T-helper 1 cell (primary cell): ENCODE measurements around the gene PES1.
"Not testable (repeated sequence)": the region's sequence is repeated elsewhere in the genome, so short reads cannot be mapped to it uniquely, and the experiment has no call there.

Source experiments
- DNase-seq, 5 donors: peaks; one replicate each; pipeline ENCODE4 v3.0.0-alpha.2; 2012 to 2020

Gene PES1

DNA sequence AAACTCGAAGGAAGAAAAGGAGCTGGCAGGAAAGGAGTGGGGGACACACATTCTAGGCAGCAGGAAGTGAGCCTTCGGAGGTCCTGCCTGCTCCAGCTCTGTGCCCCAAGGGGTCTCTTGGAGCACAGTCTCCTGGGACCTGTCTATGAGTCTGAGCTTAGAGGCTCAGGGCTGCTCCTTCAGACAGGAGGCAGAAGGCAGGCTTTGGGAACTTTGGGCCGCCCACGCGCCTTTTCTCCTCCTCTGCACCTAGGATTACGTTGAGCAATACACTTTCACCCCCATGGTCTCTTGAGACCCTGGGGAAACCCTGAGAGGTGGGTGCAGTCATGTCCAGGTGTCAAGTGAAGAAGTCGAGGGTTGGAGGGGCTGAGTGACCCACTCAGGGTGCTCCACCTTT, 16.2 kb upstream of the PES1 start:
- no peak for DNase-seq

DNA sequence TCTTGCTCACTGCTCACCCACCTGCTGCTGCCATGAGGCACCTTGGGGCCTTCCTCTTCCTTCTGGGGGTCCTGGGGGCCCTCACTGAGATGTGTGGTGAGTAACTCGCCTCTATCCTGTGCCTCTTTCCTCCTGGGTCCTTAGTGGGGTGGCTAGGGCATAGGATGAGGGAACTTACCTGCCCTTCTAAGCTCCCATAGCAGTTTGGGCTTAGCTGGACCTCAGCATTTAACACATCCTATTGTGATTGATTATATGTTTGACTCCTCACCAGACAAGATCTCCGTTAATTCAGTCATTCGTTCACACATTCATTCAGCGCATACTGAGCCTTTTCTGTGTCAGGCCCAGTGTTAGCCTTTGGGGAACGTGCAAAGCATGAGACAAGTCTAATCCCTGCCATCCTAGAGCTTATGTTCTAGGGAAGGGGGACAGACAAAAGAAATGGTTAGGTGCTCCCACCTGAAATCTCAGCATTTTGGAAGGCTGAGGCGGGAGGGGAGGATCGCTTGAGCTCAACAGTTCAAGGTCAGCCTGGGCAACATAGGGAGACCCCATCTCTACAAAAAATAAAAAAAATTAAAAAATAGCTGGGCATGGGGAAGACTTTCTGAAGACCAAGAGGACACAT, 15.7 kb upstream of the PES1 start:
- DNase-seq = no peak

DNA sequence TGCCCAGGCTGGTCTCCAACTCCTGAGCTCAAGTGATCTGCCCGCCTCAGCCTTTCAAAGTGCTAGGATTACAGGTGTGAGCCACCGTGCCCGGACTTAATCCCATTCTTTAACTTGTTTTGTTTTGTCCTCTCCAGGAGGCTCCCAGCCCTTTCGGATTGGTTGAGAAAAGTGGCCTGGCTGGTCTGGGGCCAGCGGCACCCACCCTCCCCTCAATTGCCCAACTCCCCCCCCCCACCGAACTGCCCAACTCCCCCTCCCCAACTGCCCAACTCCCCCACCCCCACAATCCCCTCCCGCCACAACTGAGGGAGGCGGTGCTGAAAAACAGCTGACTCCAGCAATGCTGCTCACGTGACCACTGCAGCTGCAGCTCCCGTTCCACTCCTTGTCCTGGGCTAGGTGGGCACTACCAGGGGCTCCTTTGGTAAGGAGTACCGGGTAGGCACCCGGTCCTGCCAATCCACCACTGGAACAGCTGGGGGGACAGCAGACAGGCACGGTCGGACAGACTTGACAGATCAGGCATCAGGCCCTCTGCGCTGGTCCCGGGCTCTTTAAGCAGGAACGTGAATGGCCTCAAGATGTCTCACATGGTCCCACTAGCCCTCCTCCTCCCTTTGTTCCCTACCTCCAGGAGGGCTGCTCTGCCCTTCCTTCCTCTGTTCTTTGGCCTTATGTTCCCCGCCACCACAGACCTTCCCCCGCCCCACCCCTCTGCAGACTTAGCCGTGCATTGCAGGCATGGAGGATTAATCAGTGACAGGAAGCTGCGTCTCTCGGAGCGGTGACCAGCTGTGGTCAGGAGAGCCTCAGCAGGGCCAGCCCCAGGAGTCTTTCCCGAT, 15.0 kb upstream of the PES1 start, which contains the start of gene TCN2:
TSS of gene TCN2 (plus strand) at position 720 of the 845 bp plus-strand sequence. CDS start 158 bp downstream, outside the sequence.
- peak in 2 of 5 donors; percentile 17 to 50 for DNase-seq

DNA sequence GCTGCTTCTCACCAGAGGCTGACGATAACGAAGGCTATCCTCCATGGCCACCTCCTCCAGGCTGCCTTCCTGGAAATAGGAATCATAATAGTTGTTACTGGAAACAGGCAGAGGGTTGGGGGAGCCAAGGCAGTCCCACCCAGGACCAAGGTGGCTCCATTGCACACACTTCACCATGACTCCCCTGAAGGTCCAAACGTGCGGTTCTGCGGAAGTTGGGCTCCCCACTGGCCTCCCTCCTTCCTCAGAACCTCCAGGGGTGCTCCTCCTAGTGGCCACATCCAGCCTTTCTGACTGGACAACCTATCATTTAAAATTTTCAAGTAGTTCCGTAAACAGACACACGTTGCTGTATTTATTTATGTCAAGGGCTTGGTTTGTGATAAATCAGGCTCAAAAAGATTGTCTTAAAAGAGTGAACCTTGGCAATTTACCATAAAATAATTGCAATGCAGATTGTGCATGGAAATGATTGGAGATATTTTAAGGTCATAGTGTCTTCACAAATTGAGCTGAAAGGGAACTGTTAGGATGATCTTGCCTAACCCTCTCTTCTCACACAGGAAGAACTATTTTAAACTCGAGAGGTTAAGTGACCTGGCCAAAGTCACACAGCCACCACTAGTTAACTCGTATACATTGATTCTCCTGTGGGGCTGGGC, 13.9 kb upstream of the PES1 start:
- peak in 3 of 5 donors; percentile 12 to 51 (median 37) for DNase-seq

DNA sequence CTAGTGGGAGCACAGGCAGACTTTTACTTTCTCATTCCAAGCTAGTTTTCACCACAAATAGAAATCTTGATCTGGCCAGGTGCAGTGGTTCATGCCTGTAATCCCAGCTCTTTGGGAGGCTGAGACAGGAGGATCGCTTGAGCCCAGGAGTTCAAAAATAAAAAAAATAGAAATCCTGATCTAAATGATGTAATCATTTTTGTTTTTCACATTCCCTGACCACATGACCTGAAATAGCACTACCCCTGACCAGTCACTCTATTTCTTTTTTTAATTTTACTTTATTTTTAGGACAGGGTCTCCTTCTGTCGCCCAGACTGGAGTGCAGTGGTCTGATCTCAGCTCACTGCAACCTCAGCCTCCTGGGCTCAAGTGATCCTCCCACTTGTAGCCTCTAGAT, 13.0 kb upstream of the PES1 start:
- DNase-seq = no peak

DNA sequence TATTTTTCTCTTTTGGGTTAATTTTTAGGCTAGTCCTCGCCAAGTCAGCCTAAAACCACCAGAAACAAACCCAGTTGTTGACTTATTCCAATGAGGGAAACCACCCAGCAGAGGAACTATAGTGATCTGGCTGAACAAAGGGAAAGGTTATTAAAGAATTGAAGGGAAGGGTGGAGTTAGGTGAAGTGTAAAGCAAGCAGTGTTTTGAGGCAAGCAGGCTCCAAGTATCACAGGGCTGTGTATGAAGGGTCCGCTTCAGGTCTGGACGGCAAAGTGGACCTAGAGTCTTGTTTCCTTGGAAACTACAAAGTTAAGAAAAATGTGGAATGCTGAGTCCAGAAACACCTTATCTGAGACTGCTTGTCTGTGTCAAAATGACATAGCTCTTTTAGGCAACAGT, 12.1 kb upstream of the PES1 start:
- DNase-seq = no peak

DNA sequence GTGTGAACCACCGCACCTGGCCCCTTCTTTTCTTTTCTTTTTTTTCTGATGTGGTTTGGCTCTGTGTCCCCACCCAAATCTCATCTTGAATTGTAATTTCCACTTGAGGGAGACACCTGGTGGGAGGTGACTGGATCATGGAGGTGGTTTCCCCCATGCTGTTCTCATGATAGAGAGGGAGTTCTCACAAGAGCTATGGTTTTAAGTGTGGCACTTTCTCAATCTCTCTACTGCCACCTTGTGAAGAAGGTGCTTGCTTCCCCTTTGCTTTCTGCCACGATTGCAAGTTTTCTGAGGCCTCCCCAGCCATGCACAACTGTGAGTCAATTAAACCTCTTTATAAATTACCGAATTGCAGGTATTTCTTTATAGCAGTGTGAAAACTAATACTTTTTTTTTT, 10.3 kb upstream of the PES1 start:
- peak in 1 of 5 donors; percentile 32 for DNase-seq

DNA sequence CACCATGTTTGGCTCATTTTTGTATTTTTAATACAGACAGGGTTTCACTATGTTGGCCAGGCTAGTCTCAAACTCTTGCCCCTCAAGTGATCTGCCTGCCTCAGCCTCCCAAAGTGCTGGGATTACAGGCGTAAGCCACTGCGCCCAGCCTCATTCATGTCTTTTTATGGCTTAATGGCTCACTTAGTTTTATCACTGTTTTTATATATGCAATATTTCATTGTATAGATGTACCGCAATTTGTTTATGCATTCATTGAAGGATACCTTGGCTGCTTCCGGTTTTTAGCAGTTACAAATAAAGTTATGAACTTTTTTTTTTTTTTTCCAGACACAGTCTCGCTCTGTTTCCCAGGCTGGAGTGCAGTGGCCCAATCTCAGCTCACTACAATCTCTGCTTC, 9.8 kb upstream of the PES1 start:
- no peak for DNase-seq

DNA sequence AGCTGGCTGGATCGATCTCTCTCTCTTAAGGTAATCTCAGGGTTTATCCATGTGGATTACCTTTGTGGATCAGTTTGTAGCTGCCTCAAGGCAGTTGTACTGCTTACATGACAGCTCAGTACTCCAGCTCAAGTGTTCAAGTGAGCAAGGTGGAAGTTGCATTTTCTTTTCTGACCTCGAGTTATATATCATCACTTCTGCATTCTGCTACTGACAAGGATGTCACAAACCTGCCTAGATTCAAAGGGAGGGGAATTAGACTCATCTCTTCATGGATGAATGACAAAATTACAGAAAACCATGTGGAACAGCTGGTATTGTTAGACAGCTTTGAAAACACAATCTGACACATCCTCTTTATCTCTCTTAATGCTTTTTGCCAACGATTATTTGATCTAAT, 9.2 kb upstream of the PES1 start:
- no peak for DNase-seq

DNA sequence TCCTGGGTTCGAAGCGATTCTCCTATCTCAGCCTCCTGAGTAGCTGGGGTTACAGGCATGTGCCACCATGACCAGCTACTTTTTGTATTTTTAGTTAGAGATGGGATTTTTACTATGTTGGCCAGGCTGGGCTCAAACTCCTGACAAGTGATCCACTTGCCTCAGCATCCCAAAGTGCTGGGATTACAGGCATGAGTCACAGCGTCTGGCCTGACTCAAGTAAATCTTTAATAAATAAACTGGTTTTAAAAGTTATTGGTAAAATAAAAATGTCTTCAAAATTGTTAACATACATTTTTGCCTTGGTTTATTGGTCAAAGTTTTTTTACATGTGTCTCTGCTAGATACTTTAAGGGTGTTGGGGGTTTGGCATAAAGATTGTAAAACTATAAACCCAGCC, 7.3 kb upstream of the PES1 start:
- no peak for DNase-seq

DNA sequence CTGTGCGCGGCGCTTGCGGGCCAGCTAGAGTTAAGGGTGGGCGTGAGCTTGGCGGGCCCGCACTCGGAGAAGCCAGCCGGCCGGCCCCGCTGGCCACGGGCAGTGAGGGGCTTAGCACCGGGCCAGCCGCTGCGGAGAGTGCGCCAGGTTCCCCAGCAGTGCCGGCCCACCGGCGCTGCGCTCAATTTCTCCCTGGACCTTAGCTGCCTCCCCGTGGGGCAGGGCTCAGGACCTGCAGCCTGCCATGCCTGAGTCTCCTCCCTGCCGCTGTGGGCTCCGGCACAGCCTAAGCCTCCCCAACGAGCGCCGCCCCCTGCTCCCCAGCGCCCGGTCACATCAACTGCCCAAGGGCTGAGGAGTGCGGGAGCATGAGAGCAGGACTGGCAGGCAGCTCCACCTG, 5.2 kb upstream of the PES1 start:
- no peak for DNase-seq

DNA sequence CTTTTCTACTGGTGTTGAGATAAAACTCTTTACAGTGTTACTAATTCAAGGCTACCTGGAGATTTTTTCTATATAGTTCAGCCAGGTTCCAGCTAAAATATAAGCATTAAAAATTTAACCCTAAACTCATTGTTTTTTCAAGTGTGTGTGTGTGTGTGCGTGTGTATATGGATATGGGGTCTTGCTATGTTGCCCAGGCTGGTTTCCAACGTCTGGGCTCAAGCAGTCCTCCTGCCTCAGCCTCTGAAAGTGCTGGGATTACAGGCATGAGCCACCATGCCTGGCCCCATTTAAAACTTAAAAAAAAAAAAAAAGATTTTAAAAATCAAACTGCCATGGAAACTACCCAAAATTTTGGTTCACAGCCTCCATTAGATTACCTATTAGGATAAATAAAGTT, 4.5 kb upstream of the PES1 start:
- DNase-seq = no peak

DNA sequence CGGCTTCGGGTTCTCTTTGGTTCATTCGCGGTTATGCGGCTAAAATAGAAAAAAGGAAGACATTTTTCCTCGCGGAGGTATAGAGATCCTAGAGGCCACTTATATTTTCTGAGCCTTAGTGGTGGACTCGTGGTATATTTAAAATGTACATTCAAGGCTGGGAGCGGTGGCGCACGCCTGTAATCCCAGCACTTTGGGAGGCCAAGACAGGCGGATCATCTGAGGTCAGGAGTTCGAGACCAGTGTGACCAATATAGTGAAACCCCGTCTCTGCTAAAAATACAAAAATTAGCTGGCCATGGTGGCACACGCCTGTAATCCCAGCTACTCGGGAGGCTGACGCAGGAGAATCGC, 627 bp upstream of the PES1 start:
- not testable (repeated sequence) for DNase-seq

DNA sequence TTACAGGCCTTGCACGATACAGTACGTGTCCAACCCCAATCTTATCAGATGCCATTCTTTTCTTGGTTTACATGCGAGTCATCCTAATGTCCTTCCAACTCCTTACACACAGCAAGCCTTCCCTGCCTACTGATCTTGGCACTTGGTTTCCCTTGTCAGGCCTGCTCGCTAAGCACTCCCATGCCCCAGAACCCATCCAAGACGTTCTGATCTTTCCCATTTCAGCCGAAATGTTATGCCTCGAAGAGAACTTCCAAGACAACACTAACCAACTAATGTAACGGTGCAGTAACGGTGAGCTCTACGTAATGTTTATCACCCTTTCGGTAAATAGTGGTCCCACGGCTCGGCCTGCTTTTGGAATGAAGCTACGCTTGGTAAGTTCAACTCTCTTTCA, 521 bp downstream of the PES1 start:
- no peak for DNase-seq

DNA sequence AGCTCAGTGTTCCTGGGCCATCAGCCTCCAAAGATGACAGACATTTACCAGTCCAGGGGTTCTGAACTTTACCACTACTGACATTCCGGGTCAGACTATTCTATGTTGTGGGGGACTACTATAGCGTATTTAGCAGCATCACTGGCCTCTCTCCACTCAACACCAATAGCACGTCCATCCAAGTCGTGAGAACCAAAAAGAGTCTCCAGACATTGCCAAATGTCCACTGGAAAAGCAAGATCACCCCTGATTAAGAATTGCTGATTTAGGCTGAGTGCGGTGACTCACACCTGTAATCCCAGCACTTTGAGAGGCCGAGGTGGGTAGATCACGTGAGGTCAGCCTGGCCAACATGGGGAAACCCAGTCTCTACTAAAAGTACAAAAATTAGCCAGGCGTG, 5.3 kb downstream of the PES1 start:
- no peak for DNase-seq

DNA sequence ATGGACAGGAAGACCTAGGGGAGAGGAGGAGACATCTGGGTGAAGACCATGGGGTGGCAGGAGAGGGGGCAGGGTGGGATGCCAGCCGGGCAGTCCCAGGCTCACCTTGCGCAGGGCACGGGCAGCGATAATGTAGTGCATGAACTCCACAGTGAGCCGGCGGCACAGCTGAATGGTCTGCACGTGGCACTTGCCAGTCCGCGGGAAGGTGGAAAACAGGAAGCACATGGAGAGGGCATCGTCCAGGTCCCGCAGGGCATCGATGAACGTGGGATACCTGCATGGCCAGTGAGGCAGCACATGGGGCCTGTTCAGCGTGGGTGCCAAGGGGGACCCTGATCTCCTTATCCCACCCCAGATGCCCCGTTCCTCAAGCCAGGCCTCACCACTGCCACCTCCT, 7.3 kb downstream of the PES1 start:
- no peak for DNase-seq

DNA sequence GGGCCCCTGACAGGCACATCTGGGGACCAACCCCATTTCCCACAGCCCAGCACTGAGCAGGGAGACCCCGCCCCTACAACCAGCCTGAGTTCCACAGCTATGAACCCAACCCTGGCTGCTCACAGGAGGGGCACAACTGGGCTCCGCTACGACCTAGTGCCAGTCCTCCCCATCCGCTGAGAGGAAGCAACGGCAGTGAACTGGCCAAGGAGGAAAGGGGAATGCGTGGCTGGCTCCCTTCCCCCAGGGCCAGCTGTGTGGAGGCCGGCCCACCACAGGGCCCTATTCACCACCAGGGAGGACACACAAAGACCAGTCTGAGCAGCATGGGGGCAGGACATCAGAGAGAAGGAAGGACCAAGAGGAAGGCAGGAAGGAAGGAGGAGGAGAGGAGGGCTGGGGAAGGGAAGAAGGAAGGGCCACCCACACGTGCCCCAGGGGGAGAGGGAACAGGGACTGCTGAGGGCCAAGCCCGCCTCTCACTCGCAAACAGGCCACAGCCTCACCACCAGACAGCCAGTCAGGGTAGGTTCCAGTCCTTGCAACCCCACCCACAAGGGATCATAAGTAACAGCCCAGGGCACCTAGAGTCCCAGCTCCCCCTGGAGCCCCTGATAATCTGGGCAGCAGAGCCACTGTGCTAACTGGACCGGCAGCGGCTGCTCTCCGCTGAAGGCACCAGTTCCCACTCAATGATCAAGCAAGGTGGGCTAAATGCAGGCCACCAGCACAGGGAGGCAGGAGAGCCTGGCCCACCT, 8.7 kb downstream of the PES1 start:
- no peak for DNase-seq

DNA sequence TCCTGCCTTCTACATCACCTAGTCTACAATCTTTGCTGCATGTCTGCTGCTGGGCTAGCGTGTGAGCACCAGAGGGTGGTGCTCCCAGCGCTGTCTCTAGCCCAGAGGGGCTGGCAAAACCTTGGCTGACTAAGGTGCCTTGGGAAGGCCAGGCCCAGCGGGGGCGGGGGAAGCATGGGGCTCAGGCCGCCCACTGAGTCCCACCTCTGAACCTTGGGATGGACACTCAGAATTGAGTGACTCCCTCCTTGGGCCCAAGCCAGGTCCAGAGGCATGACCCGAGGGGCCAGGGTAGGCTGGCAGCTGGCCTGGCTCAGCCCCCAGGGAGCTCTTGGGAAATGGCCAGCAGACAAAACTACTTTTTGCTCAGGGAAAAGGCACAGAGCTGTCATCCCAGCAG, 9.7 kb downstream of the PES1 start:
- no peak for DNase-seq

DNA sequence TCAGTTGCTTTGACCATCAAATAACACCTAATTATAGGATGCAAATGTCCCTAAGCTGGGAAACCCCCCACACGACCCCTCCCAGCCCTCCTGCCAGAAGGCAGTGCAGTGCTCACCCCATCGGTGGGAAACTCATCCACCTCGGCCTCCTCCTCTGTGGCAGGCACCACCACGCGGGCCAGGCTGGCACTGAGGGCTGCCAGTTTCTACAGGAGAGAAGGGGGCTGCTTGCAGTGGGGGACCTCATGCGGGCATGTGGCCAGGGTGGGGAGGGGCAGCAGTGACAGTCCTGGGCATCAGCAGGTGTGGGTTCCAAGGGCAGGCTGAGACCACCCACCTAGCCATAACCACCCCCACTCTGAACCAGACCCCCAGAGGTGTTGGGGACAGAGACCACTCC, 10.8 kb downstream of the PES1 start:
- DNase-seq = no peak

DNA sequence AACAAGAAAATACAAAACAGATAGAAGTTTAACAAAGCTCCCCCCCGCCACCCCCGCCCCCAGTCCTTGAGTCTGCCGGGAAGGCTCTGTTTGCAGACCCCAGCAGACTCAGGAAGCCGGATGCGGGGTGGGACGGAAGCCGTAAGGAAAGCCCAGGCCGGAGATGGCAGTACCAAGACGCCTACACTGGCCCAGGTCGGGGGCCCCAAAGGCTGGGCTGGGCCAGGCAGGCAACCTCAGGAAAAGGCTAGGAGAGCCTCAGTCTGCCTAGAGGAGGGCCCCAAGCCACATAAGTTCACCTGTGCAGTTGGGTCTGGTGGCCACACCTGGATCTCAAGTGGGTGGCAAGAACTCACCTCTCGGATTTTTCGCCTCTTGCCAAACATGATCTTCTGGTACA, 13.2 kb downstream of the PES1 start:
- no peak for DNase-seq

DNA sequence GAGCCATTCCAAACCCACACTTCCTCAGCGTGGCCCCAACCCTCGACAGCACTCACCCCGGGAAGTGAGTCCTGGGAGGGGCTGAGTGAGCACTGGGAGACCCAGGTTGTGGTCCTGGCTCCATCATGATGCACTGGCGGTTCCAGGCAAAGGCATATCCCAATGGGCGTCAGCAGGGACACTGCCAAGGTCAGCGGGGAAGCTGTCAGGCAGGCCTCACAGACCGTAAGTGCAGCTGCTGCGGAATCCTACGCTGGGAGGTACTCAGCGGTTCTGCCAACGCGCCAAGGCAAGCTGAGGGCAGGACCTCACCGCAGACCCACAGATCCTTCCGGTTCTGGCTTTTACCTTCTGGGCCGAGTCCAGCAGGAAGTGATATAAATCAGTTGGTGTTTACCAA, 15.9 kb downstream of the PES1 start:
- no peak for DNase-seq

DNA sequence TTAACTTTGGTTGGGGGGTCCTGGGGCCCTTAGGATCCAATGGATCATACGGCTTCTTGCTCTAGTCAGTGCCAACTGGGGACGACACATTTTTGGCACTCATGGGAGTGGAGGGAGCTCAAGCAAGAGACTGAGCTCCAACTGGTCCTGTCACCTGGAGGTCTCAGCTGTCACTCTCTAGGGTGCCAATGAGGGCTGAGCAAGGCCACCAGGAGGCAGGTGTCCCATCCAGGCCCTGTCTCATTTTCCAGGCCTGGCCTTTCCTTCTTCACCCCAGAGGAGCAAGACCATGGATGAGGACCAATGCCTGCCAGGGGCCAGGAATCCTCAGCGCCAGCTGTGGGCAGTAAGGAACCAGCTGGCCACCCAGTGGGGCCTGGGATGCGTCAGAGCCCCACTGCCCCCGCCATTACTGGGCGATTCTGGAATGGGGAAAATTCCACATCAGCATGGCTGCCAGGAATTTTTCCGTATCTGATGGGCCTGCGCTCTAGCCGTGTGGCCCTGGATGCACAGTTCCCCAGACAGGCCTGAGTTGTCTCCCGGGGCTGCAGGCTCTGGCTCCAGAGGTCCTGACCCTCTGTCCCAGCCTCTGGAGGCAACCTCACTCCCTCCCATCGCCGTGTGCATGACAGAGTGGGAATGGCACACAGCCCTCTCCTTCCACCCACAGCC, 16.6 kb downstream of the PES1 start:
- DNase-seq = no peak
